Pancreas (tissue), 10 donors: ENCODE measurements around the gene CMIP. TPM values are rescaled to one million over a fixed set of nuclear protein-coding genes. Genes with fewer than 3 reads are reported as not detected.

Source experiments
- ATAC-seq, 4 donors: fragments of 200-7000 bp; cut with Tn5 transposase; one replicate each; pipeline versions ENCODE4 v1.8.0 to v1.9.1; 2020; ENCODE audit warnings: mild to moderate bottlenecking in 4 of 4, moderate library complexity in 4 of 4
- DNase-seq, 6 donors: peaks; one replicate each; pipeline ENCODE4 v3.0.0-alpha.2; 2020
- FAIRE-seq: peaks from 2 replicates; lab custom pipeline; 2012; peaks lifted over from hg19 to GRCh38; lab: Jason Lieb, UNC
- H3K27ac ChIP-seq, 4 donors: fragments of 200-600 bp; sonication (generic); 1 replicate in 3 of 4; 2 replicates in 1 of 4; pipeline versions ENCODE4 v1.5.0 to v1.8.0; 2020
- H3K27me3 ChIP-seq, 4 donors: fragments of 200-600 bp; one replicate each; pipeline ENCODE4 v1.8.0; 2021
- H3K36me3 ChIP-seq, 3 donors: fragments of 200-600 bp; sonication (generic) in 1 of 3; one replicate each; pipeline versions ENCODE4 v1.5.0 to v1.8.0; 2020 to 2021
- H3K4me1 ChIP-seq, 3 donors: fragments of 200-600 bp; one replicate each; pipeline ENCODE4 v1.8.0; 2021
- H3K4me3 ChIP-seq, 4 donors: fragments of 200-600 bp; sonication (generic) in 2 of 4; one replicate each; pipeline versions ENCODE4 v1.5.0 to v1.8.0; 2020 to 2021
- H3K9me3 ChIP-seq, 4 donors: fragments of 200-600 bp; one replicate each; pipeline ENCODE4 v1.8.0; 2021
- WGBS, 2 donors: extraction: QIAGEN DNeasy Blood & Tissue Kit; methylation state at CpG; one replicate each; pipeline ENCODE4 v1.1.7; 2013; 5-methylcytosine and 5-hydroxymethylcytosine counted together
- intact Hi-C, 3 donors: fragments of 100-400 bp; cut with DNase I; formaldehyde crosslinking; loops; one replicate each; pipeline versions ENCODE4 v1.11.1 to v1.14.2; 2022
- polyA plus RNA-seq, 2 donors: library from polyadenylated mRNA; stranded (reverse); fragments of 200-250 nt; gene quantifications; one replicate each; pipeline ENCODE4 v1.2.3, GENCODE V29; 2013
- total RNA-seq, 6 donors: library from RNA; stranded (reverse); fragmentation: NEBNext Ultra II Directional in 4 of 6; extraction: Animal tissue kit (Norgen Biotek cat#: 25700) in 4 of 6; gene quantifications; one replicate each; pipeline versions ENCODE4 v1.2.1 to v1.2.4, GENCODE V29; 2021 to 2023
- TF ChIP-seq, protein P1 (sequence below), 4 donors: fragments of 200-600 bp; sonication (generic) in 3 of 4; IDR thresholded peaks; one replicate each; pipeline versions ENCODE4 v1.5.0 to v1.8.0; 2021; ENCODE audit warnings: antibody characterized with exemption in 4 of 4
- donor health status: healthy with polysubstance abuse.
- donor health status: DM: no; HTN: no; CAD: no; lungs with moderate emphysema.
- donor health status: DM: no; HTN: no; CAD: no.
- donor health status: control.
- donor health status: control.
- donor health status: Bipolar disorder and iron deficiency.
- donor health status: DM: yes; HTN: yes; CAD: no.
- donor health status: DM: no; HTN: no; CAD: no.
- donor health status: DM: no; HTN: no; CAD: no.
- donor health status: DM: yes; HTN: yes; CAD: no.

The CMIP gene
- total and polyA plus RNA-seq, 8 donors: 9.7 to 37.0 (median 21.5) TPM

- Histone ChIP-seq H3K4me1 (peaks cover 0 to 5% (median 4%) of the 10 kb centered on the region in 3 donors), H3K27me3 (no peaks in the 10 kb centered on the region), H3K27ac (no peak overlapping the region), H3K9me3 (no peaks in the 10 kb centered on the region), H3K4me3 (no peak overlapping the region), H3K36me3 (no peaks in the 10 kb centered on the region)
- 54 to 65% methylated on average over 7 of the region's 7 CpGs for WGBS, 2 donors
- TF ChIP-seq, protein P1, sequence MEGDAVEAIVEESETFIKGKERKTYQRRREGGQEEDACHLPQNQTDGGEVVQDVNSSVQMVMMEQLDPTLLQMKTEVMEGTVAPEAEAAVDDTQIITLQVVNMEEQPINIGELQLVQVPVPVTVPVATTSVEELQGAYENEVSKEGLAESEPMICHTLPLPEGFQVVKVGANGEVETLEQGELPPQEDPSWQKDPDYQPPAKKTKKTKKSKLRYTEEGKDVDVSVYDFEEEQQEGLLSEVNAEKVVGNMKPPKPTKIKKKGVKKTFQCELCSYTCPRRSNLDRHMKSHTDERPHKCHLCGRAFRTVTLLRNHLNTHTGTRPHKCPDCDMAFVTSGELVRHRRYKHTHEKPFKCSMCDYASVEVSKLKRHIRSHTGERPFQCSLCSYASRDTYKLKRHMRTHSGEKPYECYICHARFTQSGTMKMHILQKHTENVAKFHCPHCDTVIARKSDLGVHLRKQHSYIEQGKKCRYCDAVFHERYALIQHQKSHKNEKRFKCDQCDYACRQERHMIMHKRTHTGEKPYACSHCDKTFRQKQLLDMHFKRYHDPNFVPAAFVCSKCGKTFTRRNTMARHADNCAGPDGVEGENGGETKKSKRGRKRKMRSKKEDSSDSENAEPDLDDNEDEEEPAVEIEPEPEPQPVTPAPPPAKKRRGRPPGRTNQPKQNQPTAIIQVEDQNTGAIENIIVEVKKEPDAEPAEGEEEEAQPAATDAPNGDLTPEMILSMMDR (IDR thresholded peaks at IDR 0.05): no peak
- intact Hi-C loops: no loop called here
- ATAC-seq (no peak), DNase-seq (no peak), FAIRE-seq (no peak)
Observed at GRCh38 chr16:81442220-81442915, 2.2 kb upstream of the CMIP start.

DNA sequence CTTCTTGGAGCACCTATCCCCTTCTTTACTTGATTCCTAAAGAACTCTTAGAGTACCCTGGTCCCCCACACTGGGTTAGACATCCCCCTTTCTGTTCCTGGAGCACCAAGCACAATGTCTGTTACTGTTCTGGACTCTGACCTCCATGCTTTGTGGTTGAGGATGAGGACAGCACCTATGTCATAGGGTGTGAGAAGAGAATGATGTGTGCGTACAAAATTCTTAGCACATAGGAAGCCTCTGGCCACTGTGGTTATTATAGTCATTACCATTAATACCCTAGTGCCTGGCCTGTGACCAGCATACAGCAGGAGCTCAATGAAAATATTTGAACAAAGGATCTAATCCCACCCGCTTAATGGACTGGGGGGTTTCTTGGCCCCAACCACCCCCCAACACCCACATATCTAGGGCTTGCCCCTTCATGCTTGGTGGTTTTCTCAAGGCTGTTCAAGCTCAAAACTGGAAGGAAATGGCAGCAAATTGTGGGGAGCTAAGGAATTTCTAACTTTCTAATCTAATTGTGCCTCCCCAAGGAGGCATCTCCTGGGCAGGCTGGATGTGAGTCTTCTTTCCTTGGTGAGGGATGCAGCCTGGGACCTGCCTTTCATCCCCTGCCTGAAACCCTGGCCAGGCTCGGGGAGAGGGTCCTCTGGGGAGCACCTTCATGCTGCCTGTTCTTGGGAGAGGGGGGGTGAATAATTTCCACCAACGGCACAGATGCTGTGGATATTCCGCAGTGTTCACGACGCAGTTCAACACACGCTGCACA is 1.5 kb upstream of the CMIP start:
- H3K9me3 ChIP-seq: no peaks in the 10 kb centered on the region
- intact Hi-C loops: no loop called here
- no peaks in the 10 kb centered on the region for H3K27me3 ChIP-seq
- ATAC-seq: no peak
- no peak overlapping the region for H3K4me3 ChIP-seq
- 76 to 83% methylated on average over 8 of the region's 8 CpGs for WGBS, 2 donors
- peaks cover 4 to 12% (median 12%) of the 10 kb centered on the region in 3 donors for H3K4me1 ChIP-seq
- DNase-seq: no peak
- H3K36me3 ChIP-seq: no peaks in the 10 kb centered on the region
- FAIRE-seq: no peak
- TF ChIP-seq, protein P1 (IDR thresholded peaks at IDR 0.05): no peak
- H3K27ac ChIP-seq: no peak overlapping the region

GRCh38 chr16:81443688-81444447 is 740 bp upstream of the CMIP start:
- peaks cover 12 to 19% (median 19%) of the 10 kb centered on the region in 3 donors for H3K4me1 ChIP-seq
- H3K4me3 ChIP-seq: peak overlapping the region in 3 of 4 donors; percentile 30 to 76 (median 57)
- no peak for ATAC-seq
- peak overlapping the region in 2 of 4 donors; percentile 52 to 61 for H3K27ac ChIP-seq
- TF ChIP-seq, protein P1 (IDR thresholded peaks at IDR 0.05): no peak
- H3K36me3 ChIP-seq: no peaks in the 10 kb centered on the region
- intact Hi-C loops: no loop called here
- DNase-seq: peak; percentile 36 to 84 (median 66)
- H3K9me3 ChIP-seq: no peaks in the 10 kb centered on the region
- whole genome bisulfite sequencing, 2 donors: 9 to 12% methylated on average over 28 to 36 of the region's 36 CpGs
- no peaks in the 10 kb centered on the region for H3K27me3 ChIP-seq
- FAIRE-seq: no peak

DNA sequence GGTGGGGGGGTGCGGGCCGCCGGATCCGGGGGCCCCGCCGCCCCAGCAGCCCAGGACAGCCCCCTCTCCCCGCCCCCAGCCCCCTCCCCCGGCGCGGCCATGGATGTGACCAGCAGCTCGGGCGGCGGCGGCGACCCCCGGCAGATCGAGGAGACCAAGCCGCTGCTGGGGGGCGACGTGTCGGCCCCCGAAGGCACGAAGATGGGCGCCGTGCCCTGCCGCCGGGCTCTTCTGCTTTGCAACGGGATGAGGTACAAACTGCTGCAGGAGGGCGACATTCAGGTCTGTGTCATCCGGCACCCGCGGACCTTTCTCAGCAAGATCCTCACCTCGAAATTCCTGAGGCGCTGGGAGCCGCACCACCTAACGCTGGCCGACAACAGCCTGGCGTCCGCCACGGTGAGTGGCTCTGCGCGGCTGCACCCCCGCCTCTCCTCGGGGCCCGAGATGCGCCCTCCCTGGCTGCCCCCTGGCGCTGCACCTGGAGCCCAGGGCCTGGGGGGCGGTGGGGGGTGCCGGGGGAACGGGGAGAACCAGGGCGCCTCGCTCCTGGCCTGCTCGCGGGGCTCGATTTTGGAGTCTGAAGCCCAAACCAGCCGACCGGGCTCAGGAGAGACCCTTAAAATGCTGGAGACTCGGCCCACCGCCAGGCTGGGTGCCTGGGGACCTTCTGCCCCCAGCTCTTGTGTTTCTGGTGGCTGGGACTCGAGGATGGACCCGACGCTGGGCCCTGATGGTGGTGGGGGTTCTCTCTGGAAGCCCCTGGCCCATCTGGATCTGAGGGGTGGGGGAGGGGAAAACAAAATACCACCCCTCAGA is 744 bp downstream of the CMIP start:
- WGBS, 2 donors: 1% methylated on average over 34 to 60 of the region's 62 CpGs
- peak; percentile 27 to 42 (median 38) for ATAC-seq

More for the DNA sequence above, 744 bp downstream of the CMIP start:
- Histone ChIP-seq H3K27me3 (no peaks in the 10 kb centered on the region), H3K4me3 (peak overlapping the region; percentile 69 to 82 (median 76)), H3K4me1 (peaks cover 12 to 23% (median 23%) of the 10 kb centered on the region in 3 donors), H3K27ac (peak overlapping the region; percentile 58 to 88 (median 79)), H3K36me3 (no peaks in the 10 kb centered on the region), H3K9me3 (no peaks in the 10 kb centered on the region)
- no peak for FAIRE-seq
- TF ChIP-seq, protein P1 (IDR thresholded peaks at IDR 0.05): no peak
- DNase-seq: peak; percentile 55 to 86 (median 66)
- intact Hi-C loops: no loop called here
